GM21528 (cell line): ENCODE measurements around the gene MYBPHL.

ENCODE experiments used
- ATAC-seq: cut with Tn5 transposase; IDR thresholded peaks from one replicate; pipeline ENCODE4 v1.9.1; 2021; ENCODE audit warnings: mild to moderate bottlenecking, moderate library complexity; ENCODE audit not compliant: unreplicated experiment, low FRiP score

The MYBPHL gene

DNA sequence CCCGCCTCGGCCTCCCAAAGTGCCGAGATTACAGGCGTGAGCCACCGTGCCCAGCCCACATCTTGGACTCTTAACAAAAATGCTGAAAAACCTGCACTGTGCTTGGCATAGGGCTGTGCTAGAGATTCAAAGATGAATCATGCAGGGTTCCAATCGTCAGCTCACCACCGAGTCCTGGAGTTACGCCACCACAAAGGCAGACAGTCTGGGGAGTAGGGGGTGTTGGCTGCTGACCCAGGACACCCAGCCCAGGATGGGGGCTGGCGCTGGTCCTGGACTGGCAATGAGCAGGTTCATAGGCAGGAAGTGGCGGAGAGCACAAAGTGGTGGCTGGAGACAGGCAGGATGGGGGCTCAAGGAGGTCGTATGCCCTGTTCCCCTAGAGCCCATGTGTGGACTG is 39.8 kb downstream of the MYBPHL start:
- no peak for ATAC-seq

DNA sequence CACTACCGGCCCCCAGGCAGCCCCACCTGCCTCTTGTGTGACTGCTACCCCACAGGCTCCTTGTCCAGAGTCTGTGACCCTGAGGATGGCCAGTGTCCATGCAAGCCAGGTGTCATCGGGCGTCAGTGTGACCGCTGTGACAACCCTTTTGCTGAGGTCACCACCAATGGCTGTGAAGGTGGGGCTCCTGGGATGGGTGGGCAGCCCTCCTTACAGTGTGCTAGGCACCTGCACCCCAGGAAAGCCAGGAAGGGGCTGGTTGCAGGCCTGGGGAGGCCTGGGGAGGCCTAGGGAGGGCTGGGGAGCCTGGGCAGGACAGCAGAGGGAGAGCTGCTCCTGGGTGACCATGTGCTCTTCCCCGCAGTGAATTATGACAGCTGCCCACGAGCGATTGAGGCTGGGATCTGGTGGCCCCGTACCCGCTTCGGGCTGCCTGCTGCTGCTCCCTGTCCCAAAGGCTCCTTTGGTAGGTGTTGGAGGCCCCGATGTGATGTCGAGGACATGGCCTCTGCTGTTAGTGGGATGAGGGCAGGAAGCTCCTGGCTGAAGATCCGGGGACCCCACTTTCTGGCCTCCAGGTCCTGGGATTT is 41.0 kb downstream of the MYBPHL start:
- ATAC-seq = no peak

GRCh38 chr1:109265016-109265415 is 41.8 kb downstream of the MYBPHL start:
- ATAC-seq = no peak

- ATAC-seq = no peak
Observed at GRCh38 chr1:109264379-109264755, 42.4 kb downstream of the MYBPHL start.

DNA sequence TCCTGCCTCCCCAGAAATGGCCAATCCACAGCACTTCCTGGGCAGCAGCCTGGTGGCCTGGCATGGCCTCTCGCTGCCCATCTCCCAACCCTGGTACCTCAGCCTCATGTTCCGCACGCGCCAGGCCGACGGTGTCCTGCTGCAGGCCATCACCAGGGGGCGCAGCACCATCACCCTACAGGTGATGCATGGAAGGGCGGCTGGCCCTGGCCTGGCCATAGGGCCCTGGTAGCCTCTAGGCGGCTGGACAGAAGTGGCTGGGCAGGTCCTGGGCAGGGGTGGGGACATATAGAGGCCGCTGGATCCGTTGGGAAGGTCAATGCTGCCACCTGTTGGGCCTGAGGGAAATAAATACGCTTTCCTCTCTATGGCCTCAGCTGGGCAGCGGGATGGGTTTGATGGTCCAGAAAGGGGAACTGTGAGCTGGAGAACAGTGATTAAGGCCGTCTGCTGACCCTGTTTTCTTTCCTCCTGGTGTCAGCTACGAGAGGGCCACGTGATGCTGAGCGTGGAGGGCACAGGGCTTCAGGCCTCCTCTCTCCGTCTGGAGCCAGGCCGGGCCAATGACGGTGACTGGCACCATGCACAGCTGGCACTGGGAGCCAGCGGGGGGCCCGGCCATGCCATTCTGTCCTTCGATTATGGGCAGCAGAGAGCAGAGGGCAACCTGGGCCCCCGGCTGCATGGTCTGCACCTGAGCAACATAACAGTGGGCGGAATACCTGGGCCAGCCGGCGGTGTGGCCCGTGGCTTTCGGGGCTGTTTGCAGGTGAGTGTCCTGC is 43.0 kb downstream of the MYBPHL start:
- ATAC-seq = no peak

- ATAC-seq = no peak
Observed at GRCh38 chr1:109263234-109263596, 43.6 kb downstream of the MYBPHL start.

GRCh38 chr1:109262231-109263055 is 44.4 kb downstream of the MYBPHL start:
- no peak for ATAC-seq

DNA sequence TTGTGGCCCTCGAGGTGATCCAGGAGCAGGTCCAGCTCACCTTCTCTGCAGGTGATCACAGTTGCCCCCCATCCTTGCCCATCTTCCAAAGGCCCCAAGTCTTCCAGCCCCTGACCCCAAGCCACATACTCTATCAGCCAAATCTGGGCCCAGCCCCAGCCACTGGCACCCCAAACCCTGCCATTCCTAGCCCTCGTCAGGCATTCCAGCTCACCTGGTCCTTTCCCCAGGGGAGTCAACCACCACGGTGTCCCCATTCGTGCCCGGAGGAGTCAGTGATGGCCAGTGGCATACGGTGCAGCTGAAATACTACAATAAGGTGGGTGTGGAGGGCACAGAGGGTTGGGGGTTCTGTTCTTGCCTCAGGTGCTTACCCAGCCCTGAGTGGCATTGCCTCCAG is 45.2 kb downstream of the MYBPHL start:
- ATAC-seq = no peak

DNA sequence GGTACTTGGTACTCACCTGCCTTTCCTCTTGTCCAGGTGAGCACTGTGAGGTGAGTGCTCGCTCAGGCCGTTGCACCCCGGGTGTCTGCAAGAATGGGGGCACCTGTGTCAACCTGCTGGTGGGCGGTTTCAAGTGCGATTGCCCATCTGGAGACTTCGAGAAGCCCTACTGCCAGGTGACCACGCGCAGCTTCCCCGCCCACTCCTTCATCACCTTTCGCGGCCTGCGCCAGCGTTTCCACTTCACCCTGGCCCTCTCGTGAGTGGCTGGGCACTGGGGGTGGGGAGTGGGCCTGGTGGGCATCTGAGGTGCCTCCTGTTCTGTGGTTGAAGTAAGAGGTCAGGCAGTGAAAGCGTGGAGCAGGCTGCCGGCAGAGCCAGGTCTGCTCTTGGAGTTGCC is 45.8 kb downstream of the MYBPHL start:
- no peak for ATAC-seq

GRCh38 chr1:109259674-109260557 is 46.9 kb downstream of the MYBPHL start:
- ATAC-seq = no peak

GRCh38 chr1:109258481-109259466 is 48.0 kb downstream of the MYBPHL start:
- no peak for ATAC-seq

DNA sequence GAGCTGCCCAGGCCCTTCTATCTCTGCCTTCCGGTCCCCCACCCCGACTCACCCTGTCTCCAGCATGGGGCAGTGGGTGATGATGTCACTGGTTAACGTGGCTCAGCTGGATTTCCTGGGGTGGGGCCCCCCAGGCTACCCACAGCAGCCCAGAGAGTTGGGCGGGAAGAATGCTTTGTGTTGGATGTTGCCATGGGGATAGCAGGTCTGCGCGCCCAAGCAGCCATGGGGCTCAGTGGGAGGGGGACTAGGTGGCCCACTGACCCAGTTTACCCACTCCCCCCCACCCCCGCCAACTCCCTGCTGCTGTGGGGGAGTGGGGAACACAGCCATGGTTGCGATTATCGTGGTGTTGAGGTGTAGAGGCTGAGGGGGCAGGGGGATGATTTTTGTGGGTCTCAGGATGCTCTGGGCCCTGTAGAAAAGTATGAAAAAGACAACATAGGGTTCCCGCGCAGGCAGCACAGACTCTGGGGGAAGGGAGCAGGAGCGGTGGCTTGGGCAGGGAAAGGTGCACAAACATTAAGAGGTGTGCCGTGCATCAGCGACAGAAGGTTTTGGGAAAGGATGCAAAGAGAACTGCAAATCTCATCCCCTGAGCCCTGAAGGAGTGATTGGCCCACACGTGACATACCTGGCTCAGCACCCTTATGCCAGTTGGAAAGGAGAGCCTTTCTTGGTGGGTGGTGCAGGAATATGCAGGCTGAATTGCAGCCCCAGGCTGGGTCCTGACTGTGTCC is 49.0 kb downstream of the MYBPHL start:
- no peak for ATAC-seq

DNA sequence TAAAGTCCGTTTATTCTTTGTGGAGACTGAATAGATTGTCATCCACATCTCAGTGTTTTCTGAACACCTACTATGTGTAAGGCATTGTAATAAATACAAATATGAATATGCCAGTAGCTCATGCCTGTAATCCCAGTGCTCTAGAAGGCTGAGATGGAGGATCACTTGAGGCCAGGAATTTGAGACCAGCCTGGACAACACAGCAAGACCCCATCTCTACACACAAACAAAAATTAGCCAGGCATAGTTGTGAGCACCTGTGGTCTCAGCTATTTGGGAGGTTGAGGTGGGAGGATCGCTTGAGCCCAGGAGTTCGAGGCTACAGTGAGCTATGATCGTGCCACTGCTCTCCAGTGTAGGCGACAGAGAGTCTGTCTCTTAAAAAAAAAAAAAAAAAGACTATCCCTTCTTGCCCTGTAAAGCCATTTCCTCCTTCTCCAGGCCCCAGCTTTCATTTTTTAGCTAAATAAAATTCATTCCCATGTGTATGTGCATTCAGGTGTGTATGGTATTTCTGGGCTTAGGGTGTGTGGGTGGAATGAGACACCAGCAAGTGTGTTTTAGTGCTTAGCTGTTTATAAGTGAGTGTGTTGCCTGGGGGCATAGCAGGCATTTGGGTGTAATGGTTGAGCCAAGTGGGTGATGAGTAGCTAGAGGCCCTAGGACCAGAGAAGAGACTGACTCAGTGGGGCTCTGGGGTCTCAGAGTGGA is 49.7 kb downstream of the MYBPHL start:
- no peak for ATAC-seq

DNA sequence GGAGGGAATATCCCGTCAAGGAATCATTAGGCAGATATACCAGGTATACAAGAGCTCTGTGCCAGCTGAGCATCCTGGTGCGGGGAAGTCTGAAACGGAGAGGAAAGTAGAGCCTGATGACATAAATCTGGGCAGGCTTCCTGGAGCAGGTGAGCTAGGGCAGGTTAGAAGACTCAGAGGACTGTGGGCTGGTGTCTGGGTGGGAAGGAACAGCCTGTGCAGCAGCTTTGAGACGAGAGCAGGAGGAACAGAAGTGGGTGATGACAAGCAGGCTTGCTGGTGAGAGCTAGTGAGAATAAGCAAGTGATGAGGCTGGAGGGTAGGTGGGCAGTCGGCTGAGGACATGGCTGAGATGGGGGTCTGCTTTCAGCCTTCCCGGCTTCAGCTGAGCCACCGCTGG is 50.7 kb downstream of the MYBPHL start:
- ATAC-seq = no peak

GRCh38 chr1:109255678-109256077 is 51.1 kb downstream of the MYBPHL start:
- ATAC-seq = no peak

- no peak for ATAC-seq
Observed at GRCh38 chr1:109255097-109255651, 51.6 kb downstream of the MYBPHL start.

- ATAC-seq = no peak
Observed at GRCh38 chr1:109254621-109255096, 52.2 kb downstream of the MYBPHL start.
